GM23338 (cell line): Measurements from ENCODE around the gene TRIAP1. TPM values are rescaled to one million over a fixed set of nuclear protein-coding genes. Genes with fewer than 3 reads are reported as not detected.

Source experiments
- ATAC-seq: fragments of 200-7000 bp; cut with Tn5 transposase; 3 replicates; pipeline ENCODE4 v1.9.1; 2020
- DNase-seq: peaks from one replicate; pipeline ENCODE4 v3.0.0-alpha.2; 2015; ENCODE audit warnings: low spot score
- H2AFZ ChIP-seq: fragments of 200-600 bp; sonication (generic); 2 replicates; pipeline ENCODE4 v1.8.0; 2016; ENCODE audit warnings: antibody characterized with exemption, mild to moderate bottlenecking, moderate library complexity
- H3F3A ChIP-seq: fragments of 200-600 bp; sonication (generic); replicated peaks from 2 replicates; pipeline ENCODE4 v1.8.0; 2017; ENCODE audit warnings: antibody characterized with exemption, mixed run types, low read depth
- H3K27ac ChIP-seq: fragments of 200-600 bp; sonication (generic); 2 replicates; pipeline ENCODE4 v1.6.1; 2016; ENCODE audit warnings: low read depth
- H3K27me3 ChIP-seq: fragments of 200-600 bp; sonication (generic); 2 replicates; pipeline ENCODE4 v1.8.0; 2016; ENCODE audit warnings: mild to moderate bottlenecking, mixed run types, moderate library complexity; ENCODE audit not compliant: insufficient read depth
- H3K36me3 ChIP-seq: fragments of 200-600 bp; sonication (generic); 2 replicates; pipeline ENCODE4 v1.8.0; 2016; ENCODE audit warnings: mild to moderate bottlenecking; ENCODE audit not compliant: insufficient read depth
- H3K4me1 ChIP-seq: fragments of 200-600 bp; sonication (generic); 2 replicates; pipeline ENCODE4 v1.8.0; 2016; ENCODE audit warnings: mild to moderate bottlenecking, moderate library complexity; ENCODE audit not compliant: insufficient read depth
- H3K4me2 ChIP-seq: fragments of 200-600 bp; sonication (generic); 2 replicates; pipeline ENCODE4 v1.7.1; 2017; ENCODE audit warnings: mixed run types
- H3K4me3 ChIP-seq: fragments of 200-600 bp; sonication (generic); 2 replicates; pipeline ENCODE4 v1.6.1; 2016; ENCODE audit warnings: mixed run types
- H3K79me2 ChIP-seq: fragments of 200-600 bp; sonication (generic); replicated peaks from 2 replicates; pipeline ENCODE4 v1.8.0; 2017; ENCODE audit warnings: mild to moderate bottlenecking; ENCODE audit not compliant: insufficient read depth
- H3K9me2 ChIP-seq: fragments of 200-600 bp; sonication (generic); 2 replicates; pipeline ENCODE4 v1.8.0; 2017; ENCODE audit not compliant: insufficient read depth
- H4K20me1 ChIP-seq: fragments of 200-600 bp; sonication (generic); replicated peaks from 2 replicates; pipeline ENCODE4 v1.8.0; 2017; ENCODE audit warnings: mild to moderate bottlenecking; ENCODE audit not compliant: insufficient read depth
- H3K27ac Mint-ChIP-seq: 2 replicates; pipeline ENCODE4 v1.8.0; 2020; ENCODE audit warnings: inconsistent platforms, mild to moderate bottlenecking, moderate library complexity, mixed read lengths
- H3K27me3 Mint-ChIP-seq: 3 replicates; pipeline ENCODE4 v1.8.0; 2022; ENCODE audit warnings: low read depth, mild to moderate bottlenecking, moderate library complexity, mixed read lengths, inconsistent platforms; ENCODE audit not compliant: insufficient read depth, poor library complexity
- H3K36me3 Mint-ChIP-seq: 3 replicates; pipeline ENCODE4 v1.8.0; 2021; ENCODE audit warnings: low read depth, mild to moderate bottlenecking, inconsistent platforms, moderate library complexity, mixed read lengths
- H3K4me1 Mint-ChIP-seq: 3 replicates; pipeline ENCODE4 v1.8.0; 2020; ENCODE audit warnings: mild to moderate bottlenecking, inconsistent platforms, mixed read lengths
- H3K4me3 Mint-ChIP-seq: 3 replicates; pipeline ENCODE4 v1.8.0; 2021; ENCODE audit warnings: moderate library complexity, mild to moderate bottlenecking, inconsistent platforms, mixed read lengths
- H3K9me3 Mint-ChIP-seq: 3 replicates; pipeline ENCODE4 v1.8.0; 2020; ENCODE audit warnings: moderate library complexity, mild to moderate bottlenecking, inconsistent platforms, mixed read lengths
- CREB1 ChIP-seq: fragments of 250-450 bp; sonication (Bioruptor Pico); IDR thresholded peaks from 2 replicates; pipeline ENCODE4 v1.5.0; 2020; ENCODE audit warnings: low read depth, mild to moderate bottlenecking, moderate library complexity
- EZH2 ChIP-seq: fragments of 200-600 bp; sonication (generic); IDR thresholded peaks from one replicate; pipeline ENCODE4 v1.8.0; 2017; ENCODE audit warnings: antibody characterized with exemption, mild to moderate bottlenecking, low read depth; ENCODE audit not compliant: unreplicated experiment
- JUNB ChIP-seq: IDR thresholded peaks from one replicate; pipeline ENCODE4 v1.6.1; 2016; ENCODE audit warnings: antibody characterized with exemption; ENCODE audit not compliant: unreplicated experiment
- NANOG ChIP-seq: IDR thresholded peaks from 2 replicates; pipeline ENCODE4 v1.6.1; 2016; ENCODE audit warnings: antibody characterized with exemption, borderline replicate concordance
- POLR2AphosphoS5 ChIP-seq: IDR thresholded peaks from 2 replicates; pipeline ENCODE4 v1.6.1; 2016; ENCODE audit warnings: antibody characterized with exemption, low read depth
- ZNF114 ChIP-seq: fragments of 250-450 bp; sonication (Bioruptor Pico); IDR thresholded peaks from 2 replicates; pipeline ENCODE4 v1.5.0; 2020; ENCODE audit warnings: mild to moderate bottlenecking, moderate library complexity
- ZNF331 ChIP-seq: fragments of 250-450 bp; sonication (Bioruptor Pico); IDR thresholded peaks from 2 replicates; pipeline ENCODE4 v1.5.0; 2020; ENCODE audit warnings: low read depth, mild to moderate bottlenecking, moderate library complexity
- polyA plus RNA-seq: library from polyadenylated mRNA; unstranded; fragments of >200 nt; fragmentation: Nextera tagmentation; extraction: Ambion mirVana; gene quantifications from 2 replicates; pipeline ENCODE4 v1.2.1, GENCODE V29; 2016
- total RNA-seq: library from RNA; depleted of rRNA; stranded (reverse); fragments of >200 nt; shearing (Covaris generic); gene quantifications from 2 replicates; pipeline ENCODE4 v1.2.3, GENCODE V29; 2014
- TF ChIP-seq, protein P1 (sequence below): IDR thresholded peaks from 2 replicates; pipeline ENCODE4 v1.6.1; 2016; ENCODE audit warnings: antibody characterized with exemption
- TF ChIP-seq, protein P2 (sequence below), 2 experiments: fragments of 200-600 bp in 1 of 2; sonication (generic) in 1 of 2; conservative IDR thresholded peaks; 2 replicates each; pipeline versions ENCODE4 v1.5.1 to v1.6.1; 2016 to 2017; ENCODE audit warnings: antibody characterized with exemption in 2 of 2, low read depth in 2 of 2, mild to moderate bottlenecking in 2 of 2, moderate library complexity in 1 of 2
- TF ChIP-seq, protein P3 (sequence below): IDR thresholded peaks from one replicate; pipeline ENCODE4 v1.6.1; 2018; ENCODE audit warnings: antibody characterized with exemption; ENCODE audit not compliant: unreplicated experiment

The TRIAP1 gene
- total and polyA plus RNA-seq, 2 experiments from 2014 or later, result 53.4 to 94.2 TPM

DNA sequence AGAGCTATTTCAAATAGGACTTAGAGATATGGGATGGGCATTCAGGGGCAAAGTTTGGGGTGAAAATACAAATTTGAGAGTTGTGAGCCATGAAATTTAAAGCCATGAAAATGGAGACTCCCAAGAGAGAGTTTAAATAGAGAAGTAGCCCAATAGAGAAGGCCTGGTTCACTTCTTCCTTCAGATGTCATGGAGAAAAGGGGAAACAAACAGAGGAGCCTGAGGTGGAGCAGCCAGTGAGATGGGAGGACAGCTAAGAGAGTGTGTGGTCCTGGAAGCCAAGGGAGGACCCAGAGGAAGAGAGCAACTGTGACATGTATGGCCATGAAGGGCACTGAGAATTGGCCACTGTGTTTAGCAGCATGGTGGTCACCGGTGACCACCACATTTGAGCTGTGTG lies 37.4 kb upstream of the TRIAP1 start:
- Histone ChIP-seq H3K4me3 (no peak overlapping the region), H4K20me1 (no peaks in the 10 kb centered on the region), H3K9me2 (no peaks in the 10 kb centered on the region), H3K4me2 (no peak overlapping the region), H3K27me3 (no peaks in the 10 kb centered on the region), H3K79me2 (no peaks in the 10 kb centered on the region), H2AFZ (no peak overlapping the region), H3F3A (no peaks in the 10 kb centered on the region), H3K4me1 (no peaks in the 10 kb centered on the region; the same call in 1 of the 2 replicates), H3K36me3 (no peaks in the 10 kb centered on the region), H3K27ac (no peak overlapping the region)
- Mint-ChIP-seq H3K4me1 (peaks cover 6% of the 10 kb centered on the region; the same call in 2 of the 3 replicates), H3K4me3 (no peak overlapping the region), H3K9me3 (no peaks in the 10 kb centered on the region), H3K27me3 (peaks cover 3% of the 10 kb centered on the region), H3K36me3 (0 out of 3 replicates have a peak, but pooled peaks cover 9% of the 10 kb centered on the region), H3K27ac (no peak overlapping the region)
- ATAC-seq (no peak), DNase-seq (no peak)
- TF ChIP-seq, protein P1, sequence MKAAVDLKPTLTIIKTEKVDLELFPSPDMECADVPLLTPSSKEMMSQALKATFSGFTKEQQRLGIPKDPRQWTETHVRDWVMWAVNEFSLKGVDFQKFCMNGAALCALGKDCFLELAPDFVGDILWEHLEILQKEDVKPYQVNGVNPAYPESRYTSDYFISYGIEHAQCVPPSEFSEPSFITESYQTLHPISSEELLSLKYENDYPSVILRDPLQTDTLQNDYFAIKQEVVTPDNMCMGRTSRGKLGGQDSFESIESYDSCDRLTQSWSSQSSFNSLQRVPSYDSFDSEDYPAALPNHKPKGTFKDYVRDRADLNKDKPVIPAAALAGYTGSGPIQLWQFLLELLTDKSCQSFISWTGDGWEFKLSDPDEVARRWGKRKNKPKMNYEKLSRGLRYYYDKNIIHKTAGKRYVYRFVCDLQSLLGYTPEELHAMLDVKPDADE, result no peak
- TF ChIP-seq, protein P2, sequence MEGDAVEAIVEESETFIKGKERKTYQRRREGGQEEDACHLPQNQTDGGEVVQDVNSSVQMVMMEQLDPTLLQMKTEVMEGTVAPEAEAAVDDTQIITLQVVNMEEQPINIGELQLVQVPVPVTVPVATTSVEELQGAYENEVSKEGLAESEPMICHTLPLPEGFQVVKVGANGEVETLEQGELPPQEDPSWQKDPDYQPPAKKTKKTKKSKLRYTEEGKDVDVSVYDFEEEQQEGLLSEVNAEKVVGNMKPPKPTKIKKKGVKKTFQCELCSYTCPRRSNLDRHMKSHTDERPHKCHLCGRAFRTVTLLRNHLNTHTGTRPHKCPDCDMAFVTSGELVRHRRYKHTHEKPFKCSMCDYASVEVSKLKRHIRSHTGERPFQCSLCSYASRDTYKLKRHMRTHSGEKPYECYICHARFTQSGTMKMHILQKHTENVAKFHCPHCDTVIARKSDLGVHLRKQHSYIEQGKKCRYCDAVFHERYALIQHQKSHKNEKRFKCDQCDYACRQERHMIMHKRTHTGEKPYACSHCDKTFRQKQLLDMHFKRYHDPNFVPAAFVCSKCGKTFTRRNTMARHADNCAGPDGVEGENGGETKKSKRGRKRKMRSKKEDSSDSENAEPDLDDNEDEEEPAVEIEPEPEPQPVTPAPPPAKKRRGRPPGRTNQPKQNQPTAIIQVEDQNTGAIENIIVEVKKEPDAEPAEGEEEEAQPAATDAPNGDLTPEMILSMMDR (conservative IDR thresholded peaks at IDR 0.05; ENCODE audit: low read depth in 2 of 2), result no peak
- TF ChIP-seq NANOG (no peak), CREB1 (CRISPR knock-in tag) (no peak), ZNF331 (CRISPR knock-in tag) (no peak), ZNF114 (CRISPR knock-in tag) (no peak), EZH2 (no peak), POLR2AphosphoS5 (no peak), JUNB (no peak)
- TF ChIP-seq, protein P3, sequence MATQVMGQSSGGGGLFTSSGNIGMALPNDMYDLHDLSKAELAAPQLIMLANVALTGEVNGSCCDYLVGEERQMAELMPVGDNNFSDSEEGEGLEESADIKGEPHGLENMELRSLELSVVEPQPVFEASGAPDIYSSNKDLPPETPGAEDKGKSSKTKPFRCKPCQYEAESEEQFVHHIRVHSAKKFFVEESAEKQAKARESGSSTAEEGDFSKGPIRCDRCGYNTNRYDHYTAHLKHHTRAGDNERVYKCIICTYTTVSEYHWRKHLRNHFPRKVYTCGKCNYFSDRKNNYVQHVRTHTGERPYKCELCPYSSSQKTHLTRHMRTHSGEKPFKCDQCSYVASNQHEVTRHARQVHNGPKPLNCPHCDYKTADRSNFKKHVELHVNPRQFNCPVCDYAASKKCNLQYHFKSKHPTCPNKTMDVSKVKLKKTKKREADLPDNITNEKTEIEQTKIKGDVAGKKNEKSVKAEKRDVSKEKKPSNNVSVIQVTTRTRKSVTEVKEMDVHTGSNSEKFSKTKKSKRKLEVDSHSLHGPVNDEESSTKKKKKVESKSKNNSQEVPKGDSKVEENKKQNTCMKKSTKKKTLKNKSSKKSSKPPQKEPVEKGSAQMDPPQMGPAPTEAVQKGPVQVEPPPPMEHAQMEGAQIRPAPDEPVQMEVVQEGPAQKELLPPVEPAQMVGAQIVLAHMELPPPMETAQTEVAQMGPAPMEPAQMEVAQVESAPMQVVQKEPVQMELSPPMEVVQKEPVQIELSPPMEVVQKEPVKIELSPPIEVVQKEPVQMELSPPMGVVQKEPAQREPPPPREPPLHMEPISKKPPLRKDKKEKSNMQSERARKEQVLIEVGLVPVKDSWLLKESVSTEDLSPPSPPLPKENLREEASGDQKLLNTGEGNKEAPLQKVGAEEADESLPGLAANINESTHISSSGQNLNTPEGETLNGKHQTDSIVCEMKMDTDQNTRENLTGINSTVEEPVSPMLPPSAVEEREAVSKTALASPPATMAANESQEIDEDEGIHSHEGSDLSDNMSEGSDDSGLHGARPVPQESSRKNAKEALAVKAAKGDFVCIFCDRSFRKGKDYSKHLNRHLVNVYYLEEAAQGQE, result no peak
